ENCODE results near the gene PTPRM.
A peak's percentile ranks its signal among the peaks of the same experiment; 100 is the strongest.

Gene PTPRM

GRCh38 chr18:8133888-8134287 lies 566.8 kb downstream of the PTPRM start:
- DNase-seq = no peak

GRCh38 chr18:8139127-8139527 lies 572.0 kb downstream of the PTPRM start:
- DNase-seq = no peak

- no peak for DNase-seq
Observed at GRCh38 chr18:8139891-8140406, 572.8 kb downstream of the PTPRM start.

GRCh38 chr18:8140841-8141501 lies 573.9 kb downstream of the PTPRM start:
- no peak for DNase-seq

- no peak for DNase-seq
Observed at GRCh38 chr18:8142131-8142711, 575.1 kb downstream of the PTPRM start.

- no peak for DNase-seq
Observed at GRCh38 chr18:8142932-8143331, 575.8 kb downstream of the PTPRM start.

GRCh38 chr18:8151181-8151580 lies 584.1 kb downstream of the PTPRM start:
- DNase-seq = peak; percentile 56

- peak; percentile 87 for DNase-seq
Observed at GRCh38 chr18:8153887-8154583, 586.9 kb downstream of the PTPRM start.

GRCh38 chr18:8162802-8163201 lies 595.7 kb downstream of the PTPRM start:
- no peak for DNase-seq

- no peak for DNase-seq
Observed at GRCh38 chr18:8163286-8163959, 596.3 kb downstream of the PTPRM start.

- DNase-seq = no peak
Observed at GRCh38 chr18:8165095-8165494, 598.0 kb downstream of the PTPRM start.

- DNase-seq = no peak
Observed at GRCh38 chr18:8167026-8167425, 599.9 kb downstream of the PTPRM start.

- no peak for DNase-seq
Observed at GRCh38 chr18:8167673-8168072, 600.6 kb downstream of the PTPRM start.

GRCh38 chr18:8169722-8170121 lies 602.6 kb downstream of the PTPRM start:
- DNase-seq = no peak

GRCh38 chr18:8174771-8175170 lies 607.7 kb downstream of the PTPRM start:
- DNase-seq = no peak

- DNase-seq = no peak
Observed at GRCh38 chr18:8175501-8176061, 608.5 kb downstream of the PTPRM start.

GRCh38 chr18:8176109-8176508 lies 609.0 kb downstream of the PTPRM start:
- no peak for DNase-seq

- DNase-seq = no peak
Observed at GRCh38 chr18:8176554-8176953, 609.4 kb downstream of the PTPRM start.

GRCh38 chr18:8177330-8178016 lies 610.4 kb downstream of the PTPRM start:
- DNase-seq = no peak

- DNase-seq = no peak
Observed at GRCh38 chr18:8186413-8186812, 619.3 kb downstream of the PTPRM start.

GRCh38 chr18:8188184-8188583 lies 621.1 kb downstream of the PTPRM start:
- peak; percentile 23 for DNase-seq

GRCh38 chr18:8190980-8191379 lies 623.9 kb downstream of the PTPRM start:
- no peak for DNase-seq
